Measurements from ENCODE around the gene CLDN14. TPM values are rescaled to one million over a fixed set of nuclear protein-coding genes. Genes with fewer than 3 reads are reported as not detected.

The CLDN14 gene
- total and polyA plus RNA-seq, 2 experiments from 2014 or later = not detected

DNA sequence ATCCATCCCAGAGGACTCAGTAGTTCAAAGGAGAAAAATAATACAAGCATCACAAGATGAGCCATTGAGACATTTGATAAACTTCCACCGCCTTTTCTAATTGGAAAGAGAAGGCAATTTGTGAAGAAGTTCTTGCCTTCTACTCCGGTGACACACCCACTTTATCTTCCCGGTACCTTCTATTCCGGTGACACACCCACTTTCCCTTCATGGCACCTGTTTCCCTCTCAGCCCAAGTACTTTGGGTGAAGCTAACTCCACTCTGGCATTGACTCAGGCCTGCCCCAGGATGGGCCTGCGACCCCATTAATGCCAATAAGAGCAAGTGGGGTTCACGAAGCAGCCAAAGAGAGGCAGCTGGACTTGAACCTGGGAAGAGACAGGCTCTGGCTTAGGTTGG is 38.2 kb downstream of the CLDN14 start:
- Histone ChIP-seq H3K9me2 (ENCODE audit: insufficient read depth) (no peaks in the 10 kb centered on the region), H3K36me3 (ENCODE audit: insufficient read depth) (no peaks in the 10 kb centered on the region), H3F3A (replicated peaks; ENCODE audit: low read depth) (no peaks in the 10 kb centered on the region), H3K4me1 (ENCODE audit: insufficient read depth) (no peaks in the 10 kb centered on the region), H3K27me3 (ENCODE audit: insufficient read depth) (no peaks in the 10 kb centered on the region), H2AFZ (no peak overlapping the region), H3K4me3 (no peak overlapping the region), H3K79me2 (replicated peaks; ENCODE audit: insufficient read depth) (no peaks in the 10 kb centered on the region), H4K20me1 (replicated peaks; ENCODE audit: insufficient read depth) (no peaks in the 10 kb centered on the region), H3K4me2 (no peak overlapping the region), H3K27ac (ENCODE audit: low read depth) (no peak overlapping the region)
- TF ChIP-seq ZNF114 (CRISPR knock-in tag; IDR thresholded peaks at IDR 0.05) (no peak), POLR2AphosphoS5 (IDR thresholded peaks at IDR 0.05; ENCODE audit: low read depth) (no peak), JUNB (IDR thresholded peaks at IDR 0.05; ENCODE audit: unreplicated experiment) (no peak)
- TF ChIP-seq, protein P1, sequence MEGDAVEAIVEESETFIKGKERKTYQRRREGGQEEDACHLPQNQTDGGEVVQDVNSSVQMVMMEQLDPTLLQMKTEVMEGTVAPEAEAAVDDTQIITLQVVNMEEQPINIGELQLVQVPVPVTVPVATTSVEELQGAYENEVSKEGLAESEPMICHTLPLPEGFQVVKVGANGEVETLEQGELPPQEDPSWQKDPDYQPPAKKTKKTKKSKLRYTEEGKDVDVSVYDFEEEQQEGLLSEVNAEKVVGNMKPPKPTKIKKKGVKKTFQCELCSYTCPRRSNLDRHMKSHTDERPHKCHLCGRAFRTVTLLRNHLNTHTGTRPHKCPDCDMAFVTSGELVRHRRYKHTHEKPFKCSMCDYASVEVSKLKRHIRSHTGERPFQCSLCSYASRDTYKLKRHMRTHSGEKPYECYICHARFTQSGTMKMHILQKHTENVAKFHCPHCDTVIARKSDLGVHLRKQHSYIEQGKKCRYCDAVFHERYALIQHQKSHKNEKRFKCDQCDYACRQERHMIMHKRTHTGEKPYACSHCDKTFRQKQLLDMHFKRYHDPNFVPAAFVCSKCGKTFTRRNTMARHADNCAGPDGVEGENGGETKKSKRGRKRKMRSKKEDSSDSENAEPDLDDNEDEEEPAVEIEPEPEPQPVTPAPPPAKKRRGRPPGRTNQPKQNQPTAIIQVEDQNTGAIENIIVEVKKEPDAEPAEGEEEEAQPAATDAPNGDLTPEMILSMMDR (conservative IDR thresholded peaks at IDR 0.05; ENCODE audit: low read depth in 2 of 2) = no peak
- Mint-ChIP-seq H3K4me3 (no peak overlapping the region), H3K9me3 (no peaks in the 10 kb centered on the region), H3K27me3 (ENCODE audit: insufficient read depth, low read depth, poor library complexity) (peaks cover 4% of the 10 kb centered on the region), H3K4me1 (peaks cover 4% of the 10 kb centered on the region; the same call in 1 of the 3 replicates), H3K27ac (no peak overlapping the region), H3K36me3 (ENCODE audit: low read depth) (no peaks in the 10 kb centered on the region)
- no peak for DNase-seq (ENCODE audit: low spot score)
- no peak for ATAC-seq

- H3F3A ChIP-seq (replicated peaks; ENCODE audit: low read depth) = no peaks in the 10 kb centered on the region
- H3K9me2 ChIP-seq (ENCODE audit: insufficient read depth) = no peaks in the 10 kb centered on the region
- H3K79me2 ChIP-seq (replicated peaks; ENCODE audit: insufficient read depth) = no peaks in the 10 kb centered on the region
- no peak overlapping the region for H3K27ac ChIP-seq (ENCODE audit: low read depth)
- no peaks in the 10 kb centered on the region for H3K9me3 Mint-ChIP-seq
- no peaks in the 10 kb centered on the region for H4K20me1 ChIP-seq (replicated peaks; ENCODE audit: insufficient read depth)
- ATAC-seq (no peak), DNase-seq (ENCODE audit: low spot score) (no peak)
- H3K27ac Mint-ChIP-seq = no peak overlapping the region
- H3K36me3 ChIP-seq (ENCODE audit: insufficient read depth) = no peaks in the 10 kb centered on the region
- H2AFZ ChIP-seq = no peak overlapping the region
- H3K27me3 ChIP-seq (ENCODE audit: insufficient read depth) = no peaks in the 10 kb centered on the region
- H3K36me3 Mint-ChIP-seq (ENCODE audit: low read depth) = no peaks in the 10 kb centered on the region
- H3K4me1 ChIP-seq (ENCODE audit: insufficient read depth) = no peaks in the 10 kb centered on the region
- H3K27me3 Mint-ChIP-seq (ENCODE audit: insufficient read depth, low read depth, poor library complexity) = peaks cover 2% of the 10 kb centered on the region
- peaks cover 7% of the 10 kb centered on the region; the same call in 1 of the 3 replicates for H3K4me1 Mint-ChIP-seq
- no peak overlapping the region for H3K4me2 ChIP-seq
- no peak overlapping the region for H3K4me3 ChIP-seq
- H3K4me3 Mint-ChIP-seq = no peak overlapping the region
- TF ChIP-seq EZH2phosphoT487 (IDR thresholded peaks at IDR 0.05; ENCODE audit: unreplicated experiment) (no peak), EZH2 (IDR thresholded peaks at IDR 0.05; ENCODE audit: low read depth, unreplicated experiment) (no peak), ZNF331 (CRISPR knock-in tag; IDR thresholded peaks at IDR 0.05; ENCODE audit: low read depth) (no peak), NANOG (IDR thresholded peaks at IDR 0.05; ENCODE audit: borderline replicate concordance) (no peak), STAT1 (IDR thresholded peaks at IDR 0.05; ENCODE audit: unreplicated experiment) (no peak), POLR2AphosphoS5 (IDR thresholded peaks at IDR 0.05; ENCODE audit: low read depth) (no peak)
- TF ChIP-seq, protein P2, sequence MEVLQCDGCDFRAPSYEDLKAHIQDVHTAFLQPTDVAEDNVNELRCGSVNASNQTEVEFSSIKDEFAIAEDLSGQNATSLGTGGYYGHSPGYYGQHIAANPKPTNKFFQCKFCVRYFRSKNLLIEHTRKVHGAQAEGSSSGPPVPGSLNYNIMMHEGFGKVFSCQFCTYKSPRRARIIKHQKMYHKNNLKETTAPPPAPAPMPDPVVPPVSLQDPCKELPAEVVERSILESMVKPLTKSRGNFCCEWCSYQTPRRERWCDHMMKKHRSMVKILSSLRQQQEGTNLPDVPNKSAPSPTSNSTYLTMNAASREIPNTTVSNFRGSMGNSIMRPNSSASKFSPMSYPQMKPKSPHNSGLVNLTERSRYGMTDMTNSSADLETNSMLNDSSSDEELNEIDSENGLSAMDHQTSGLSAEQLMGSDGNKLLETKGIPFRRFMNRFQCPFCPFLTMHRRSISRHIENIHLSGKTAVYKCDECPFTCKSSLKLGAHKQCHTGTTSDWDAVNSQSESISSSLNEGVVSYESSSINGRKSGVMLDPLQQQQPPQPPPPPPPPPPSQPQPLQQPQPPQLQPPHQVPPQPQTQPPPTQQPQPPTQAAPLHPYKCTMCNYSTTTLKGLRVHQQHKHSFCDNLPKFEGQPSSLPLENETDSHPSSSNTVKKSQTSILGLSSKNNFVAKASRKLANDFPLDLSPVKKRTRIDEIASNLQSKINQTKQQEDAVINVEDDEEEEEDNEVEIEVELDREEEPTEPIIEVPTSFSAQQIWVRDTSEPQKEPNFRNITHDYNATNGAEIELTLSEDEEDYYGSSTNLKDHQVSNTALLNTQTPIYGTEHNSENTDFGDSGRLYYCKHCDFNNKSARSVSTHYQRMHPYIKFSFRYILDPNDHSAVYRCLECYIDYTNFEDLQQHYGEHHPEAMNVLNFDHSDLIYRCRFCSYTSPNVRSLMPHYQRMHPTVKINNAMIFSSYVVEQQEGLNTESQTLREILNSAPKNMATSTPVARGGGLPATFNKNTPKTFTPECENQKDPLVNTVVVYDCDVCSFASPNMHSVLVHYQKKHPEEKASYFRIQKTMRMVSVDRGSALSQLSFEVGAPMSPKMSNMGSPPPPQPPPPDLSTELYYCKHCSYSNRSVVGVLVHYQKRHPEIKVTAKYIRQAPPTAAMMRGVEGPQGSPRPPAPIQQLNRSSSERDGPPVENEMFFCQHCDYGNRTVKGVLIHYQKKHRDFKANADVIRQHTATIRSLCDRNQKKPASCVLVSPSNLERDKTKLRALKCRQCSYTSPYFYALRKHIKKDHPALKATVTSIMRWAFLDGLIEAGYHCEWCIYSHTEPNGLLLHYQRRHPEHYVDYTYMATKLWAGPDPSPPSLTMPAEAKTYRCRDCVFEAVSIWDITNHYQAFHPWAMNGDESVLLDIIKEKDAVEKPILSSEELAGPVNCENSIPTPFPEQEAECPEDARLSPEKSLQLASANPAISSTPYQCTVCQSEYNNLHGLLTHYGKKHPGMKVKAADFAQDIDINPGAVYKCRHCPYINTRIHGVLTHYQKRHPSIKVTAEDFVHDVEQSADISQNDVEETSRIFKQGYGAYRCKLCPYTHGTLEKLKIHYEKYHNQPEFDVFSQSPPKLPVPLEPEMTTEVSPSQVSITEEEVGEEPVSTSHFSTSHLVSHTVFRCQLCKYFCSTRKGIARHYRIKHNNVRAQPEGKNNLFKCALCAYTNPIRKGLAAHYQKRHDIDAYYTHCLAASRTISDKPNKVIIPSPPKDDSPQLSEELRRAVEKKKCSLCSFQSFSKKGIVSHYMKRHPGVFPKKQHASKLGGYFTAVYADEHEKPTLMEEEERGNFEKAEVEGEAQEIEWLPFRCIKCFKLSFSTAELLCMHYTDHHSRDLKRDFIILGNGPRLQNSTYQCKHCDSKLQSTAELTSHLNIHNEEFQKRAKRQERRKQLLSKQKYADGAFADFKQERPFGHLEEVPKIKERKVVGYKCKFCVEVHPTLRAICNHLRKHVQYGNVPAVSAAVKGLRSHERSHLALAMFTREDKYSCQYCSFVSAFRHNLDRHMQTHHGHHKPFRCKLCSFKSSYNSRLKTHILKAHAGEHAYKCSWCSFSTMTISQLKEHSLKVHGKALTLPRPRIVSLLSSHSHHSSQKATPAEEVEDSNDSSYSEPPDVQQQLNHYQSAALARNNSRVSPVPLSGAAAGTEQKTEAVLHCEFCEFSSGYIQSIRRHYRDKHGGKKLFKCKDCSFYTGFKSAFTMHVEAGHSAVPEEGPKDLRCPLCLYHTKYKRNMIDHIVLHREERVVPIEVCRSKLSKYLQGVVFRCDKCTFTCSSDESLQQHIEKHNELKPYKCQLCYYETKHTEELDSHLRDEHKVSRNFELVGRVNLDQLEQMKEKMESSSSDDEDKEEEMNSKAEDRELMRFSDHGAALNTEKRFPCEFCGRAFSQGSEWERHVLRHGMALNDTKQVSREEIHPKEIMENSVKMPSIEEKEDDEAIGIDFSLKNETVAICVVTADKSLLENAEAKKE (CRISPR knock-in tag; IDR thresholded peaks at IDR 0.05) = no peak
- TF ChIP-seq, protein P3, sequence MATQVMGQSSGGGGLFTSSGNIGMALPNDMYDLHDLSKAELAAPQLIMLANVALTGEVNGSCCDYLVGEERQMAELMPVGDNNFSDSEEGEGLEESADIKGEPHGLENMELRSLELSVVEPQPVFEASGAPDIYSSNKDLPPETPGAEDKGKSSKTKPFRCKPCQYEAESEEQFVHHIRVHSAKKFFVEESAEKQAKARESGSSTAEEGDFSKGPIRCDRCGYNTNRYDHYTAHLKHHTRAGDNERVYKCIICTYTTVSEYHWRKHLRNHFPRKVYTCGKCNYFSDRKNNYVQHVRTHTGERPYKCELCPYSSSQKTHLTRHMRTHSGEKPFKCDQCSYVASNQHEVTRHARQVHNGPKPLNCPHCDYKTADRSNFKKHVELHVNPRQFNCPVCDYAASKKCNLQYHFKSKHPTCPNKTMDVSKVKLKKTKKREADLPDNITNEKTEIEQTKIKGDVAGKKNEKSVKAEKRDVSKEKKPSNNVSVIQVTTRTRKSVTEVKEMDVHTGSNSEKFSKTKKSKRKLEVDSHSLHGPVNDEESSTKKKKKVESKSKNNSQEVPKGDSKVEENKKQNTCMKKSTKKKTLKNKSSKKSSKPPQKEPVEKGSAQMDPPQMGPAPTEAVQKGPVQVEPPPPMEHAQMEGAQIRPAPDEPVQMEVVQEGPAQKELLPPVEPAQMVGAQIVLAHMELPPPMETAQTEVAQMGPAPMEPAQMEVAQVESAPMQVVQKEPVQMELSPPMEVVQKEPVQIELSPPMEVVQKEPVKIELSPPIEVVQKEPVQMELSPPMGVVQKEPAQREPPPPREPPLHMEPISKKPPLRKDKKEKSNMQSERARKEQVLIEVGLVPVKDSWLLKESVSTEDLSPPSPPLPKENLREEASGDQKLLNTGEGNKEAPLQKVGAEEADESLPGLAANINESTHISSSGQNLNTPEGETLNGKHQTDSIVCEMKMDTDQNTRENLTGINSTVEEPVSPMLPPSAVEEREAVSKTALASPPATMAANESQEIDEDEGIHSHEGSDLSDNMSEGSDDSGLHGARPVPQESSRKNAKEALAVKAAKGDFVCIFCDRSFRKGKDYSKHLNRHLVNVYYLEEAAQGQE (IDR thresholded peaks at IDR 0.05; ENCODE audit: unreplicated experiment) = no peak
Measured at GRCh38 chr21:36437745-36438128, 42.2 kb downstream of the CLDN14 start.
